ENCODE measurements around the gene ABCB11.
"Not testable (repeated sequence)": the region's sequence is repeated elsewhere in the genome, so short reads cannot be mapped to it uniquely, and the experiment has no call there.

The ABCB11 gene

GRCh38 chr2:168939918-168940317 is 91.2 kb downstream of the ABCB11 start:
- Histone ChIP-seq H3K27ac (no peak overlapping the region), H2AFZ (ENCODE audit: low read depth) (no peak overlapping the region), H3K4me2 (no peak overlapping the region), H3K79me2 (ENCODE audit: insufficient read depth, low read depth) (no peaks in the 10 kb centered on the region), H3K9ac (no peak overlapping the region), H3K4me1 (ENCODE audit: low read depth, poor library complexity, severe bottlenecking) (no peaks in the 10 kb centered on the region), H3K36me3 (ENCODE audit: insufficient read depth) (no peaks in the 10 kb centered on the region), H4K20me1 (ENCODE audit: insufficient read depth) (no peaks in the 10 kb centered on the region), H3K4me3 (IDR thresholded peaks at IDR 0.05; ENCODE audit: insufficient read depth, low read depth, low read length) (no peak overlapping the region), H3K27me3 (ENCODE audit: insufficient read depth, low read depth) (no peaks in the 10 kb centered on the region)
- no peak for TF ChIP-seq CTCF (conservative IDR thresholded peaks at IDR 0.05; ENCODE audit: low read depth, low read length)

- no peak overlapping the region for H3K9ac ChIP-seq
- H2AFZ ChIP-seq (ENCODE audit: low read depth): no peak overlapping the region
- no peak overlapping the region for H3K4me3 ChIP-seq (IDR thresholded peaks at IDR 0.05; ENCODE audit: insufficient read depth, low read depth, low read length)
- no peaks in the 10 kb centered on the region for H3K4me1 ChIP-seq (ENCODE audit: low read depth, poor library complexity, severe bottlenecking)
- H3K27ac ChIP-seq: no peak overlapping the region
- no peak overlapping the region for H3K4me2 ChIP-seq
- no peaks in the 10 kb centered on the region for H3K27me3 ChIP-seq (ENCODE audit: insufficient read depth, low read depth)
- H3K79me2 ChIP-seq (ENCODE audit: insufficient read depth, low read depth): no peaks in the 10 kb centered on the region
- H4K20me1 ChIP-seq (ENCODE audit: insufficient read depth): no peaks in the 10 kb centered on the region
- H3K36me3 ChIP-seq (ENCODE audit: insufficient read depth): no peaks in the 10 kb centered on the region
- no peak for TF ChIP-seq CTCF (conservative IDR thresholded peaks at IDR 0.05; ENCODE audit: low read depth, low read length)
These were observed 92.1 kb downstream of the ABCB11 start for GRCh38 chr2:168939061-168939460.

- no peaks in the 10 kb centered on the region for H3K4me1 ChIP-seq (ENCODE audit: low read depth, poor library complexity, severe bottlenecking)
- no peak for TF ChIP-seq CTCF (conservative IDR thresholded peaks at IDR 0.05; ENCODE audit: low read depth, low read length)
- no peak overlapping the region for H2AFZ ChIP-seq (ENCODE audit: low read depth)
- H3K4me3 ChIP-seq (IDR thresholded peaks at IDR 0.05; ENCODE audit: insufficient read depth, low read depth, low read length): no peak overlapping the region
- no peak overlapping the region for H3K9ac ChIP-seq
- no peak overlapping the region for H3K27ac ChIP-seq
- H3K36me3 ChIP-seq (ENCODE audit: insufficient read depth): no peaks in the 10 kb centered on the region
- H3K4me2 ChIP-seq: no peak overlapping the region
- H3K79me2 ChIP-seq (ENCODE audit: insufficient read depth, low read depth): no peaks in the 10 kb centered on the region
- H3K27me3 ChIP-seq (ENCODE audit: insufficient read depth, low read depth): no peaks in the 10 kb centered on the region
- no peaks in the 10 kb centered on the region for H4K20me1 ChIP-seq (ENCODE audit: insufficient read depth)
These were observed 95.1 kb downstream of the ABCB11 start for GRCh38 chr2:168935810-168936581.

- Histone ChIP-seq H3K9ac (no peak overlapping the region), H4K20me1 (ENCODE audit: insufficient read depth) (no peaks in the 10 kb centered on the region), H3K27me3 (ENCODE audit: insufficient read depth, low read depth) (no peaks in the 10 kb centered on the region), H3K4me2 (no peak overlapping the region), H3K4me3 (IDR thresholded peaks at IDR 0.05; ENCODE audit: insufficient read depth, low read depth, low read length) (no peak overlapping the region), H3K79me2 (ENCODE audit: insufficient read depth, low read depth) (no peaks in the 10 kb centered on the region), H3K36me3 (ENCODE audit: insufficient read depth) (no peaks in the 10 kb centered on the region), H3K27ac (no peak overlapping the region), H3K4me1 (ENCODE audit: low read depth, poor library complexity, severe bottlenecking) (no peaks in the 10 kb centered on the region), H2AFZ (ENCODE audit: low read depth) (no peak overlapping the region)
- TF ChIP-seq CTCF (conservative IDR thresholded peaks at IDR 0.05; ENCODE audit: low read depth, low read length): no peak
These were observed 96.3 kb downstream of the ABCB11 start for GRCh38 chr2:168934826-168935225.

- not testable (repeated sequence) for H3K4me2 ChIP-seq; H3K36me3 ChIP-seq (ENCODE audit: insufficient read depth); H3K27ac ChIP-seq; H3K4me3 ChIP-seq (IDR thresholded peaks at IDR 0.05; ENCODE audit: insufficient read depth, low read depth, low read length); H2AFZ ChIP-seq (ENCODE audit: low read depth); H3K79me2 ChIP-seq (ENCODE audit: insufficient read depth, low read depth); H3K4me1 ChIP-seq (ENCODE audit: low read depth, poor library complexity, severe bottlenecking); H3K9ac ChIP-seq; H3K27me3 ChIP-seq (ENCODE audit: insufficient read depth, low read depth); H4K20me1 ChIP-seq (ENCODE audit: insufficient read depth)
These were observed 99.0 kb downstream of the ABCB11 start for GRCh38 chr2:168932174-168932573.

All from KMS-11 (cell line).